K562 (cell line): Measurements from ENCODE around the gene MAGI1. TPM values are rescaled to one million over a fixed set of nuclear protein-coding genes. Genes with fewer than 3 reads are reported as not detected.
A peak's percentile ranks its signal among the peaks of the same experiment; 100 is the strongest.

Source experiments
- ATF6 ChIP-seq: sonication (generic); formaldehyde crosslinking; IDR thresholded peaks from 2 replicates; pipeline ENCODE4 v1.4.0; 2020; ENCODE audit warnings: mild to moderate bottlenecking, missing genetic modification reagents
- C11orf30 ChIP-seq: fragments of 450-650 bp; IDR thresholded peaks from 2 replicates; pipeline ENCODE4 v1.6.1; 2016; ENCODE audit warnings: low read depth, mild to moderate bottlenecking
- CREB5 ChIP-seq: fragments of 250-450 bp; sonication (Bioruptor Pico); IDR thresholded peaks from 2 replicates; pipeline ENCODE4 v1.5.0; 2020; ENCODE audit warnings: mild to moderate bottlenecking
- EGR1 ChIP-seq: fragments of 450-650 bp; conservative IDR thresholded peaks from 2 replicates; pipeline ENCODE4 v1.6.1; 2017; ENCODE audit warnings: mild to moderate bottlenecking
- EP300 ChIP-seq: IDR thresholded peaks from 2 replicates; pipeline ENCODE4 v1.6.1; 2012; ENCODE audit warnings: low read length, improper control_type of control experiment
- KLF1 ChIP-seq: fragments of 450-650 bp; IDR thresholded peaks from 2 replicates; pipeline ENCODE4 v1.6.1; 2016; ENCODE audit warnings: missing genetic modification characterization, missing compliant biosample characterization
- KLF13 ChIP-seq: fragments of 450-650 bp; IDR thresholded peaks from 2 replicates; pipeline ENCODE4 v1.6.1; 2016; ENCODE audit warnings: missing genetic modification characterization, low read depth, mild to moderate bottlenecking, missing compliant biosample characterization, moderate library complexity, borderline replicate concordance
- MBD2 ChIP-seq: sonication (generic); IDR thresholded peaks from 2 replicates; pipeline ENCODE4 v1.6.1; 2016; ENCODE audit warnings: low read depth, borderline replicate concordance
- MXI1 ChIP-seq: IDR thresholded peaks from 2 replicates; pipeline ENCODE4 v1.6.1; 2011; ENCODE audit warnings: low read depth, mild to moderate bottlenecking, improper control_type of control experiment, low read length
- NR2C2 ChIP-seq, 2 experiments: fragments of 200-800 bp in 1 of 2; sonication (Bioruptor generic) in 1 of 2; sonication (generic) in 1 of 2; formaldehyde crosslinking in 1 of 2; IDR thresholded peaks; 2 replicates each; pipeline versions ENCODE4 v1.6.1 to v1.8.0; 2016 to 2022; ENCODE audit warnings: mild to moderate bottlenecking in 1 of 2, missing compliant biosample characterization in 1 of 2, missing genetic modification characterization in 1 of 2, missing genetic modification reagents in 1 of 2
- RBBP5 ChIP-seq: fragments of 200-600 bp; sonication (generic); IDR thresholded peaks from 2 replicates; pipeline ENCODE4 v1.6.1; 2012; ENCODE audit warnings: borderline replicate concordance, mild to moderate bottlenecking, low read length, control low read depth, inconsistent platforms; ENCODE audit not compliant: insufficient read depth, poor library complexity, severe bottlenecking
- RFX5 ChIP-seq: IDR thresholded peaks from 2 replicates; pipeline ENCODE4 v1.6.1; 2011; ENCODE audit warnings: low read depth, mild to moderate bottlenecking, improper control_type of control experiment, low read length
- SAFB ChIP-seq: fragments of 200-400 bp; formaldehyde crosslinking; IDR thresholded peaks from 2 replicates; pipeline ENCODE4 v1.6.1; 2017; ENCODE audit warnings: low read depth, low read length, borderline replicate concordance
- SMARCC2 ChIP-seq: fragments of 450-650 bp; IDR thresholded peaks from 2 replicates; pipeline ENCODE4 v1.6.1; 2017; ENCODE audit warnings: antibody characterized with exemption, moderate library complexity, mild to moderate bottlenecking, low read depth
- SMC3 ChIP-seq: conservative IDR thresholded peaks from 2 replicates; pipeline ENCODE4 v1.6.1; 2011; ENCODE audit warnings: low read depth, low read length, improper control_type of control experiment; ENCODE audit not compliant: insufficient read depth
- STAT5A ChIP-seq: IDR thresholded peaks from 2 replicates; pipeline ENCODE4 v1.6.1; 2012; ENCODE audit warnings: low read length, inconsistent platforms, borderline replicate concordance
- ZNF140 ChIP-seq: fragments of 250-450 bp; sonication (Bioruptor Pico); IDR thresholded peaks from 2 replicates; pipeline ENCODE4 v1.8.0; 2021; ENCODE audit warnings: moderate library complexity, mild to moderate bottlenecking, inconsistent platforms
- ZNF143 ChIP-seq: sonication (generic); formaldehyde crosslinking; IDR thresholded peaks from 2 replicates; pipeline ENCODE4 v1.9.0; 2022; ENCODE audit warnings: mild to moderate bottlenecking, missing genetic modification reagents
- ZNF174 ChIP-seq: fragments of 250-450 bp; sonication (Bioruptor Pico); IDR thresholded peaks from 2 replicates; pipeline ENCODE4 v1.4.0; 2020; ENCODE audit warnings: mild to moderate bottlenecking
- ZNF384 ChIP-seq: IDR thresholded peaks from 2 replicates; pipeline ENCODE4 v1.6.1; 2012; ENCODE audit warnings: low read depth, low read length, improper control_type of control experiment
- ZNF655 ChIP-seq: fragments of 250-450 bp; sonication (Bioruptor Pico); IDR thresholded peaks from 2 replicates; pipeline ENCODE4 v1.5.0; 2021
- ZNF766 ChIP-seq: fragments of 200-800 bp; sonication (Bioruptor generic); conservative IDR thresholded peaks from 2 replicates; pipeline ENCODE4 v1.6.1; 2016; ENCODE audit warnings: missing genetic modification characterization, missing compliant biosample characterization
- polyA plus RNA-seq, 8 experiments: library from polyadenylated mRNA; depleted of rRNA in 4 of 8; stranded (reverse) in 5 of 8; unstranded in 3 of 8; fragments of >200 nt; fragmentation: Nextera tagmentation in 2 of 8; fragmentation: Illumina TruSeq in 1 of 8; extraction: Ambion mirVana in 2 of 8; extraction: Trizol in 1 of 8; gene quantifications; 2 replicates each; pipeline versions ENCODE4 v1.2.1 to v1.2.3, GENCODE V29; 2011 to 2014; ENCODE audit warnings: inconsistent platforms in 1 of 8, missing spikeins in 1 of 8
- total RNA-seq, 7 experiments: library from RNA; depleted of rRNA in 6 of 7; stranded (reverse); fragments of >200 nt in 6 of 7; fragmentation: Illumina TruSeq in 2 of 7; extraction: Trizol in 2 of 7; gene quantifications; 2 replicates each; pipeline versions ENCODE4 v1.2.1 to v1.2.3, GENCODE V29; 2011 to 2021; ENCODE audit warnings: low replicate concordance in 1 of 7

Gene MAGI1
- total and polyA plus RNA-seq, 9 of the 15 experiments (the other 6 are each of a cell fraction or from before 2014, with no cell fraction given) = 7.8 to 59.4 (median 43.2) TPM

GRCh38 chr3:65587650-65588439 is 450.9 kb downstream of the MAGI1 start (continued):
- no peak for TF ChIP-seq RFX5
- peak; percentile 90 for TF ChIP-seq STAT5A
- TF ChIP-seq SMARCC2 = peak; percentile 65; the same call in 1 of the 2 replicates
- no peak for TF ChIP-seq ZNF140 (CRISPR knock-in tag)
- no peak for TF ChIP-seq ZNF766 (CRISPR knock-in tag)
- TF ChIP-seq NR2C2 (CRISPR knock-in tag; IDR thresholded peaks at IDR 0.05) = no peak
- 0 out of 2 replicates have a peak, but pooled peaks have one; percentile 19 for TF ChIP-seq NR2C2 (tag; IDR thresholded peaks at IDR 0.05)
- TF ChIP-seq ZNF143 (CRISPR knock-in tag) = no peak
- TF ChIP-seq KLF1 (tag) = no peak
- peak; percentile 55 for TF ChIP-seq RBBP5
- TF ChIP-seq SMC3 = no peak
- TF ChIP-seq ZNF384 = no peak
- 0 out of 2 replicates have a peak, but pooled peaks have one; percentile 38 for TF ChIP-seq MBD2
- no peak for TF ChIP-seq ZNF174
- no peak for TF ChIP-seq KLF13 (tag)
- TF ChIP-seq SAFB = no peak
- 0 out of 2 replicates have a peak, but pooled peaks have one; percentile 32 for TF ChIP-seq EGR1
- TF ChIP-seq ATF6 (CRISPR knock-in tag) = no peak
- TF ChIP-seq ZNF655 (CRISPR knock-in tag) = no peak
- no peak for TF ChIP-seq CREB5
- TF ChIP-seq EP300 = peak; percentile 96
- TF ChIP-seq C11orf30 = peak; percentile 27; the same call in 1 of the 2 replicates
- no peak for TF ChIP-seq MXI1
